SIG-M5 treated with dmso at 0.1 percent for 504 hours (cell line): ENCODE results near the gene UBE2R2.
"Not testable (repeated sequence)": the region's sequence is repeated elsewhere in the genome, so short reads cannot be mapped to it uniquely, and the experiment has no call there.

ENCODE experiments used
- DNase-seq: peaks from one replicate; lab custom pipeline; 2025; ENCODE audit not compliant: unreplicated experiment; lab: John Stamatoyannopoulos, UW

Gene UBE2R2

GRCh38 chr9:33837138-33837537, 20.2 kb downstream of the UBE2R2 start:
- DNase-seq: no peak

- DNase-seq: no peak
These were observed 23.4 kb downstream of the UBE2R2 start for GRCh38 chr9:33840381-33840780.

DNA sequence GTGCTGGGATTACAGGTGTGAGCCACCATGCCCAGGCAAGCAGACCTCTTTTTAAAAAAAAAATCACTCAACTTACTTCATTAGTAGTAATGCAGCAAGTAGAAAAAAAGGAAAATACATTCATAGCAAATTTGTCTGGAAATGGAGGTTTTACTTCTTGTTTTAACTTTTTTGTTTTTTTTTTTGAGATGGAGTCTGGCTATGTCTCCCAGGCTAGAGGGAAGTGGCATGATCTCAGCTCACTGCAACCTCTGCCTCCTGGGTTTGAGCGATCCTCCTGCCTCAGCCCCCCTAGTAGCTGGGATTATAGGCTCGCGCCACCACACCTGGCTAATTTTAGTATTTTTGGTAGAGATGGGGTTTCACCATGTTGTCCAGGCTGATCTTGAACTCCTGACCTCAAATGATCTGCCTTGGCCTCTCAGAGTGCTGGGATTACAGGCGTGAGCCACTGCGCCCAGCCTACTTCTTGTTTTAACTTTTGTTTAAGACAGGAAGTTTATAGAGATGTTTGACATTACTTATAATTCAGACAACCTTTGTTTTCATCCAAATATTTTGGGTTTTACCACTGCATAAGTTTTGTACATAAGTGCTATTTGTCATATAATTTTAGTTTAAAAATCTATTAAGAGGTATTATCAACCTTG, 26.5 kb downstream of the UBE2R2 start:
- no peak for DNase-seq

DNA sequence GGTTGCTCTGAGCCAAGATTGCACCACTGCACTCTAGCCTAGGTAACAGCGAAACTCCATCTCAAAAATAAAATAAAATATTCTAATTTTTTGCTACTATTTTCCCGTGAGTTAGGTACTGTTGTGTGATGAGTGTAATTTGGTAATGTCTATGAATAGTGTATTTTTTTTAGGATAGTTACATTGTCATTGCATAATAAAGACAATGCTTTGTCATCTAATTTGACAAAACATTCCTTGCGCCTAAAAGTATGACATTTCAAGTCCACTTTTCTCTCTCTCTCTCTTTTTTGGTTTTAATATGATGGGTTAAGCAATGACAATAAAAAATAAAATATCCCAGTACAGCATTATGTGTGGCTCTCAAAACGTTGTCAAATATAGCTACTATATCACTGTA, 29.3 kb downstream of the UBE2R2 start:
- no peak for DNase-seq

DNA sequence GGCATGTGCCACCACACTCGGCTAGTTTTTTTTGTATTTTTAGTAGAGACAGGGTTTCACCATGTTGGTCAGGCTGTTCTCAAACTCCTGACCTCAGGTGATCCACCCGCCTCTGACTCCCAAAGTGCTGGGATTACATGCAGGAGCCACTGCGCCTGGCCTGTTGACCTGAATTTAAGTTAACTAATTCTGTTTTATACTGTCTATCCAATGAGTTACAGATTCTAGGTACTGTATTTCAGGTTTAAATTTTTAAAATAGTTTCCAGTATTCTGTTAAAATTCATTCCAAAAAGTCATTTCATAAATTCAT, 30.9 kb downstream of the UBE2R2 start:
- DNase-seq: not testable (repeated sequence)

DNA sequence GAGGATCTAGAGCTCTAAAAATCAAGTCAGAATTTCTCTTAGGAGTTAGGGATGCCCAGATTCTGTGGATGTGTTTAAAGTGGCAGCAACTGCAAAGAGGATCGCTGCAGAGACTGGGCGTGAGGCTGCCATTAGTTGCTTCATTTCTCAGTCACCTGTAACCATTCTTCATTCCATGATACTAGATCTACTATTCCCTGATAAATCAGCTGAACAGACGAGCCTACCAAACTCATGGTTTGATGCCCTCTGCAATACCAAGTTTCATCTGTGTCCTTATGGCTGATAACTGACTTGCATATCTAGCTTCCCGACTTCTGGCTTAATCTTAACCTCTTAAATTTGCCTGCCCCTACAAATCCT, 33.3 kb downstream of the UBE2R2 start:
- no peak for DNase-seq

GRCh38 chr9:33850677-33851076, 33.7 kb downstream of the UBE2R2 start:
- DNase-seq: no peak

- no peak for DNase-seq
These were observed 34.3 kb downstream of the UBE2R2 start for GRCh38 chr9:33851301-33851700.

- DNase-seq: no peak
These were observed 35.4 kb downstream of the UBE2R2 start for GRCh38 chr9:33852216-33852826.

DNA sequence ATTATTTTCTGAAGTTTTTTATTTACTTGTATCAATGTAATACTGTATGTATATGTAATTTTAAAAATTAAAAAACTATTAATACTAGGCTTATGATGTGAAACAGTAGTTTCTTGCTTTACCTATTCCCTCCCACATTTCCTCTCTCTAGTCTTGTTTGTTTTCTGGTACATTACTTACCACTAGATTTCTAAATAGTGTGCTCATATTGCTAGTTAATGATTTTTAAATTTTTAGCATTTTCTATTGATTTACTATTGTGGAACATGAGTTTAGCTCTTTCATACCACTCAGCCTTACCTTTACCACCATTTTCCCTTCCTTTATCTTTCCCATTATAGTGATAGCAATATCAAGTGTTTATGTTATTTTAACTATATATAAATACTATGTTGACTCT, 39.3 kb downstream of the UBE2R2 start:
- no peak for DNase-seq

GRCh38 chr9:33858423-33858822, 41.5 kb downstream of the UBE2R2 start:
- no peak for DNase-seq

GRCh38 chr9:33860200-33860871, 43.4 kb downstream of the UBE2R2 start:
- DNase-seq: no peak

DNA sequence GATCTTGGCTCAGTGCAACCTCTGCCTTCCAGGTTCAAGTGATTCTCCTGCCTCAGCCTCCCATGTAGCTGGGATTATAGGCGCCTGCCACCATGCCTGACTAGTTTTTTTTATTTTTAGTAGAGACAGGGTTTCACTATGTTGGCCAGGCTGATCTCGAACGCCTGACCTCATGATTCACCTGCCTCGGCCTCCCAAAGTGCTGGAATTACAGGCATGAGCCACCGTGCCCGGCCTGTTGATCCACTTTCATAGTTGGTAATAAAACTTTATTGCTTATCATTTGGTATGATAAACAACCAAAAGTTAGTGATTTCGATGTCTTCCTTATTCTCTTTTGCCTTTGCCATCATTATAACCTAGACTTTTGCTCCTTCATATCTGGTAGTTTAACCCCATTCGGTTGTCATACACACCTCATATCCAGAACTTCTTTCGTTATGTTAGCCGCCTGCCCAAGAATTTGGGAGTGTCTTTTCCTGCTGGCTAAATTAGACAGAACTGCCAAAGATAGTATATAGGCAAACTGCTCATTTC, 45.0 kb downstream of the UBE2R2 start:
- DNase-seq: no peak

DNA sequence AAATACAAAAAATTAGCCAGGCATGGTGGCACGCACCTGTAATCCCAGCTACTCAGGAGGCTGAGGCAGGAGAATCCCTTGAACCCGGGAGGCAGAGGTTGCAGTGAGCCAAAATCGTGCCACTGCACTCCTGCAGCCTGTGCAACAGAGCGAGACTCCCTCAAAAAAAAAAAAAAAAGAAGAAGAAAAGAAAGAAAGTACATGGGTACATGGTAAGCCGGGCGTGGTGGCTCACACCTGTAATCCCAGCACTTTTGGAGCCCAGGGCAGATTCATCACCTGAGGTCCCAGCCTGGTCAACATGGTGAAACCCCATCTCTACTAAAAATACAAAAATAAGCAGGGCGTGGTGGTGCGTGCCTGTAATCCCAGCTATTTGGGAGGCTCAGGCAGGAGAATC, 46.1 kb downstream of the UBE2R2 start:
- DNase-seq: not testable (repeated sequence)

DNA sequence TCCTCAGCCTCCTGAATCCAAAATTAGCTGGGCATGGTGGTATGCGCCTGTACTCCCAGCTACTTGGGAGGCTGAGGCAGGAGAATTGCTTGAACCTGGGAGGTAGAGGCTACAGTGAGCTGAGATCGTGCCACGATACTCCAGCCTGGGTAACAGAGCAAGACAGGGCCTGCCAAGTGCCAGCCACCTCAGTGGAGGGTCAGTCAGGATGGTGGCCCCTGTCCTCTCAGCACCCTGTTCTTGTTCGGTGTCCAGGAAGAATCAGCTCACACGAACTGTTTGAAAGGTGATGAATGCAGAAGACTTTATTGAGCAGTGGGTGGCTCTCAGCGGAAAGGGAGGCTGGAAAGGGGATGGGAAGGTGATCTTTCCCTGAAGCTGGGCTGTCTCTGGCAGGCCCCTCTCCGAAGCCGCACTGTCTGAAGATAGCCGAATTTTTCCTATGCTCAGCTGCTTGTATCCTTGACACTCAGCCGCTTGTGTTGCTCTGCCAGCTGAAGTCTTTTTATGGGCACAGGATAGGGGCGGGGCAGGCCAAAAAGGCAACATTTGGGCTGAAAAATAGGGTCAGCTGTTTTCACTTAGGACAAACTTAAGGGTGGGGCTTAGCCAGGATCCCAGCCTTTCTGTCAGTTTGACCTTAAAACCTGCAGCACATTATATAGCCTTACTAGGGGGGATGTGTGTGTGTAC, 50.9 kb downstream of the UBE2R2 start:
- DNase-seq: no peak

DNA sequence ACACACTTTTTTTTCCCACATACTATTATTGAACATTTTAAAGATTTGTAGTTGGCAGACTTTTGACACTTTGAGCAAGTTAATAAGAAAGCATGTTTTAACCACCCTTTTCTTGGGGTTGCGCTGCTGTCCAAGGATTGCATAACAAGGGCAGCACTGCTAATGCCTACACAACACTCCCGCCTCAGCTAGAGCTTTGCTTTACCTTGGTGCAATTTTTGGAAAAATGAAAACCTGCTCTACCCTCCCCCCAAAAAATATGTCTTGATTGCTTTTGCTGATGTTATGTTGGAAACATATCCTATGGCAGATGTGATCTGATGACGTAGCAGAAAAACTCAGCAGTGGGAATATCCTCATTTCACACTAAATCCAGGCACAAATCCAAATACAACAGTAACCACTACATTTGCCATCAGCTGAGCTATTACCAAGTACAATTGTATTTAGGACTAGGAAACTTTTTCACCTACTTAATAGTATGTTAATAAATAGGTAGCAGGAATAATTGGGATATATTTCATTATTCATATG, 51.5 kb downstream of the UBE2R2 start:
- DNase-seq: no peak

GRCh38 chr9:33869243-33869642, 52.3 kb downstream of the UBE2R2 start:
- not testable (repeated sequence) for DNase-seq

- DNase-seq: no peak
These were observed 60.9 kb downstream of the UBE2R2 start for GRCh38 chr9:33877727-33878489.

GRCh38 chr9:33878691-33879366, 61.9 kb downstream of the UBE2R2 start:
- no peak for DNase-seq
